Measurements from ENCODE around the gene LRBA.

DNA sequence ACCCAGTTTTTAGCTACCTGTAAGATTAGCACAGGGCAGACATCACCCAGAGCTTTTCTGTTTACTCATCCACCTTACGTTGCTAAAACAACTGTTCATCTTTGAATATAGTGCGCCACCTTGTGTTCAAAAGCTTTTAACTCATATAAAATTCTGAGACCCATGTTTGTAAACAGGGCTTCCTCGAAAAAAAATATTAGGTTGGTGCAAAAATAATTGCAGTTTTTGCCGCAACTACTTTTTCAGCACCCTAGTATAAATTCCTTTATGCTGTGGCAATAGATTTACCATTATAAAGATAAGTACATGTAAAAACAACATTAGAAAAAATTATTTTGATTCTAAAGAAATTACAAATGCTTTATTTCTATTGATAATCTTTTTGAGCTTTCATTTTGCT is 147.9 kb downstream of the LRBA start:
- no peak for TF ChIP-seq EZH2phosphoT487 (IDR thresholded peaks at IDR 0.05; ENCODE audit: low read length)
- TF ChIP-seq CTCF (IDR thresholded peaks at IDR 0.05; ENCODE audit: low read length), result peak; percentile 57

Measured in MM.1S (cell line).